Subcutaneous adipose tissue (tissue), 4 donors: ENCODE data around the gene MACF1. TPM values are rescaled to one million over a fixed set of nuclear protein-coding genes. Genes with fewer than 3 reads are reported as not detected.

Experiments used
- total RNA-seq, 4 donors: library from RNA; depleted of rRNA; stranded (reverse); fragments of >200 nt; gene quantifications; one replicate each; pipeline ENCODE4 v1.1.0, GENCODE V29; 2016
- TF ChIP-seq, protein P1 (sequence below): fragments of 450-650 bp; IDR thresholded peaks from one replicate; pipeline ENCODE4 v1.5.1; 2016; ENCODE audit warnings: low read depth, mild to moderate bottlenecking, control low read depth, antibody characterized with exemption, moderate library complexity

Gene MACF1
- total RNA-seq, 4 donors from 2014 or later = 297 to 398 (median 352) TPM

DNA sequence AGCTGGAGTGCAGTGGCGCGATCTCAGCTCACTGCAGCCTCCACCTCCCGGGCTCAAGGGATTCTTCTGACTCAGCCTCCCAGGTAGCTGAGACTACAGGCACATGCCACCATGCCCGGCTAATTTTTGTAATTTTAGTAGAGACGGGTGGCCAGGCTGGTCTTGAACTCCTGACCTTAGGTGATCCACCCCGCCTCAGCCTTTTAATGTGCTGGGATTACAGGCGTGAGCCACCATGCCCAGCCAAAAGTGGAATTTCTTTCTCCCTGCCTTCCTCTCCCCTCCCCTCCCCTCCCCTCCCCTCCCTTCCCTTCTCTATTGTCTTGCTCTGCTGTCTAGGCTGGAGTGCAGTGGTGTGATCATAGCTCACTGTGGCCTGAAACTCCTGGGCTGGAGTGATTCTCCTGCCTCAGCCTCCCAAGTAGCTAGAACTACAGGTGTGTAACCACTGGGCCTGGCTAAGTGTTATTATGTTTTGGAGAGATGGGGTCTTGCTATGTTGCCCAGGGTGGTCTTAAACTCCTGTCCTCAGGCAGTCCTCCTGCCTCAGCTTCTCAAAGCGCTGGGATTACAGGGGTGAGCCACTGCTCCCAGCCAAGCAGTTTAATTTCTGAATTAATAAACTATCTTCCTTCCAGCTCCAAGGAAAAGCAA, 10.0 kb upstream of the MACF1 start:
- TF ChIP-seq, protein P1, sequence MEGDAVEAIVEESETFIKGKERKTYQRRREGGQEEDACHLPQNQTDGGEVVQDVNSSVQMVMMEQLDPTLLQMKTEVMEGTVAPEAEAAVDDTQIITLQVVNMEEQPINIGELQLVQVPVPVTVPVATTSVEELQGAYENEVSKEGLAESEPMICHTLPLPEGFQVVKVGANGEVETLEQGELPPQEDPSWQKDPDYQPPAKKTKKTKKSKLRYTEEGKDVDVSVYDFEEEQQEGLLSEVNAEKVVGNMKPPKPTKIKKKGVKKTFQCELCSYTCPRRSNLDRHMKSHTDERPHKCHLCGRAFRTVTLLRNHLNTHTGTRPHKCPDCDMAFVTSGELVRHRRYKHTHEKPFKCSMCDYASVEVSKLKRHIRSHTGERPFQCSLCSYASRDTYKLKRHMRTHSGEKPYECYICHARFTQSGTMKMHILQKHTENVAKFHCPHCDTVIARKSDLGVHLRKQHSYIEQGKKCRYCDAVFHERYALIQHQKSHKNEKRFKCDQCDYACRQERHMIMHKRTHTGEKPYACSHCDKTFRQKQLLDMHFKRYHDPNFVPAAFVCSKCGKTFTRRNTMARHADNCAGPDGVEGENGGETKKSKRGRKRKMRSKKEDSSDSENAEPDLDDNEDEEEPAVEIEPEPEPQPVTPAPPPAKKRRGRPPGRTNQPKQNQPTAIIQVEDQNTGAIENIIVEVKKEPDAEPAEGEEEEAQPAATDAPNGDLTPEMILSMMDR = no peak

- TF ChIP-seq, protein P1 = no peak
Measured at GRCh38 chr1:39195166-39196111, 9.1 kb upstream of the MACF1 start.

GRCh38 chr1:39196244-39197215, 8.0 kb upstream of the MACF1 start:
- TF ChIP-seq, protein P1 = no peak

- TF ChIP-seq, protein P1 = no peak
Measured at GRCh38 chr1:39199593-39199992, 4.9 kb upstream of the MACF1 start.

GRCh38 chr1:39205102-39205780, 746 bp downstream of the MACF1 start:
- TF ChIP-seq, protein P1 = no peak

- TF ChIP-seq, protein P1 = no peak
Measured at GRCh38 chr1:39205781-39206464, 1.4 kb downstream of the MACF1 start.
